Fibroblast of mammary gland (primary cell): ENCODE results near the gene C1QA.

Experiments used
- DNase-seq: peaks from one replicate; pipeline ENCODE4 v3.0.0-alpha.2; 2010; ENCODE audit warnings: low read depth
- H3K4me3 ChIP-seq: 2 replicates; pipeline ENCODE4 v1.5.1; 2011; ENCODE audit warnings: low read depth, mild to moderate bottlenecking, low read length, moderate library complexity; ENCODE audit not compliant: control insufficient read depth
- CTCF ChIP-seq: conservative IDR thresholded peaks from 2 replicates; pipeline ENCODE4 v1.5.1; 2011; ENCODE audit warnings: low read depth, low read length, inconsistent platforms; ENCODE audit not compliant: control insufficient read depth, insufficient read depth

C1QA gene

DNA sequence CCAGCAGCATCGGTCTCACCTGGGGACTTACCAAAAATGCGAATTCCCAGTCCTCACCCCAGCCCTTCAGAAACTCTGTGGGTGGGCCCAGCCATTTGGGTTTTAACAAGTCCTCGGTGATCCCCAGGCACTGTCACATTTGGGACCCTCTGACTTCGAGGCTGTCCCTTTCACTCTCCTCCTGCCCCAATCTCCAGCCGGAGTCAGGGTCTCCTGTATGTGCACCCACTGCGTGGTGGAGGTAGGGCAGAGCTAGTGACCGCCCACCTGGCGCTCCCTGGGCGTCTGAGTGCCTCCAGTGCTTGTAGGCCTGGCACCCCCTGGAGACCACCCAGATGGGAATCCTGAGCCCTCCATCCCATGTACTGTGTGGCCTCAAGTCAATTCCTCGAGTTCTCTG is 42.0 kb upstream of the C1QA start:
- no peak overlapping the region for H3K4me3 ChIP-seq
- no peak for TF ChIP-seq CTCF
- DNase-seq: no peak

GRCh38 chr1:22595108-22595507 is 41.3 kb upstream of the C1QA start:
- TF ChIP-seq CTCF: no peak
- DNase-seq: no peak
- no peak overlapping the region for H3K4me3 ChIP-seq

- no peak overlapping the region for H3K4me3 ChIP-seq
- no peak for DNase-seq
- TF ChIP-seq CTCF: no peak
Measured at GRCh38 chr1:22597301-22597965, 39.0 kb upstream of the C1QA start.

DNA sequence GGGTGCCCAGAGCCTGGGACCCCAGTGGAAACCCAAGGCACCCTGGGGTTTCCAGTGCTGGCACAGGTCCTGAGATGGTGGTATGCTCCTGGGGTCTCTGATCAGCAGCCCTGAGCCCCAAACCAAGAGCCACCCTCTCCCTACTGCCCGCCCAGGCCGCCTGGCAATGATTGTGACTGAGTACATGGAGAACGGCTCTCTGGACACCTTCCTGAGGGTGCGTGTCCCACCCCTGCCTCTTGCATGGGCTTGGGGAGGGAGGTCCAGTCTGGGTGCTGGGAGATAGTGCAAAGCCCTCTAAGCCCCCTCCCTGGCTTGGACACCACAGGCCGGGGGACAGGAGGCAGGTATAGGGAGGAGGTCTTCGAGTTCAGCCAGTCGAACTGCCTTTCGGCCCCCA is 38.4 kb upstream of the C1QA start:
- DNase-seq: no peak
- TF ChIP-seq CTCF: no peak
- H3K4me3 ChIP-seq: no peak overlapping the region

GRCh38 chr1:22598736-22599135 is 37.7 kb upstream of the C1QA start:
- no peak overlapping the region for H3K4me3 ChIP-seq
- no peak for DNase-seq
- TF ChIP-seq CTCF: no peak

DNA sequence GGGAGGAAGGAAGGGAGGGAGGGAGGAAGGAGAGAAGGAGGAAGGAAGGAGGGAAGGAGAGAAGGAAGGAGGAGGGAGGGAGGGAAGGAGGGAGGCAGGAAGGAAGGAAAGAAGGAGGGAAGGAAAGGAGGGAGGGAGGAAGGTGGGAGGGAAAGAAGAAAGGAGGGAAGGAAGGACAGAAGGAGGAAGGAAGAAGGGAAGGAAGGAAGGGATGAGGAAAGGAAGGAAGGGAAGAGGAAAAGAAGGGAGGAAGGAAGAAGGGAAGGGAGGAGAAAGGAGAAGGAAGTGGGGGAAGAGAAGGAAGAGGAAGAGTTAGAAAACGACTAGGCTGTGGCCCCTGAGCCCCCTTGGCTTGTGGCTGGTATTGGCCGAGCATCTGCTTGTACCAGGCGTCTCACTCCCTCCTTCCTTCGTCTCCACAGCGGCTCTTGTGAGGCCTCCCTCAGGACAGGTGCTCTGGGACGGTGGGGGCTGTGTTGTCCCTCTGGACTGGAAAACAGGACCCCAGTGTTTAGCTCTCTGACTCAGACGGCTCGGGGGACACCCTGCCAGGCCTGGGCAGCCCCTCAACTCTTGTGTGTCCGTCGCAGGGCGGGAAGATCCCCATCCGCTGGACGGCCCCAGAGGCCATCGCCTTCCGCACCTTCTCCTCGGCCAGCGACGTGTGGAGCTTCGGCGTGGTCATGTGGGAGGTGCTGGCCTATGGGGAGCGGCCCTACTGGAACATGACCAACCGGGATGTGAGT is 36.2 kb upstream of the C1QA start:
- no peak for TF ChIP-seq CTCF
- no peak for DNase-seq
- H3K4me3 ChIP-seq: no peak overlapping the region
